AG08395 (cell line): ENCODE results near the gene ZFYVE21.

Experiments
- DNase-seq: peaks from one replicate; pipeline ENCODE4 v3.0.0; 2012; ENCODE audit warnings: mixed read lengths, low spot score

Gene ZFYVE21

GRCh38 chr14:103692159-103692558, 23.5 kb upstream of the ZFYVE21 start:
- no peak for DNase-seq

GRCh38 chr14:103692871-103693270, 22.7 kb upstream of the ZFYVE21 start:
- DNase-seq: no peak

- no peak for DNase-seq
Observed at GRCh38 chr14:103693515-103693914, 22.1 kb upstream of the ZFYVE21 start.

GRCh38 chr14:103694572-103695026, 21.0 kb upstream of the ZFYVE21 start:
- DNase-seq: no peak

GRCh38 chr14:103695296-103696069, 20.1 kb upstream of the ZFYVE21 start:
- no peak for DNase-seq

- no peak for DNase-seq
Observed at GRCh38 chr14:103696070-103696402, 19.6 kb upstream of the ZFYVE21 start.

- DNase-seq: peak; percentile 68
Observed at GRCh38 chr14:103696466-103697071, 19.0 kb upstream of the ZFYVE21 start.

GRCh38 chr14:103697206-103697602, 18.4 kb upstream of the ZFYVE21 start:
- no peak for DNase-seq

GRCh38 chr14:103697603-103698379, 17.8 kb upstream of the ZFYVE21 start:
- no peak for DNase-seq

- DNase-seq: no peak
Observed at GRCh38 chr14:103698380-103699260, 17.0 kb upstream of the ZFYVE21 start.

GRCh38 chr14:103699261-103699661, 16.3 kb upstream of the ZFYVE21 start:
- no peak for DNase-seq

- DNase-seq: no peak
Observed at GRCh38 chr14:103699901-103700752, 15.5 kb upstream of the ZFYVE21 start.

- no peak for DNase-seq
Observed at GRCh38 chr14:103700753-103701490, 14.7 kb upstream of the ZFYVE21 start.

- DNase-seq: no peak
Observed at GRCh38 chr14:103702095-103702494, 13.5 kb upstream of the ZFYVE21 start.

- no peak for DNase-seq
Observed at GRCh38 chr14:103702497-103703432, 12.8 kb upstream of the ZFYVE21 start.

- no peak for DNase-seq
Observed at GRCh38 chr14:103703433-103704385, 11.9 kb upstream of the ZFYVE21 start.

- no peak for DNase-seq
Observed at GRCh38 chr14:103704708-103705107, 10.9 kb upstream of the ZFYVE21 start.

GRCh38 chr14:103705118-103705503, 10.5 kb upstream of the ZFYVE21 start:
- no peak for DNase-seq
